Testis (tissue), 3 donors: ENCODE measurements around the gene R3HDM2. TPM values are rescaled to one million over a fixed set of nuclear protein-coding genes. Genes with fewer than 3 reads are reported as not detected.
"Not testable (repeated sequence)": the region's sequence is repeated elsewhere in the genome, so short reads cannot be mapped to it uniquely, and the experiment has no call there.

Source experiments
- DNase-seq: peaks from one replicate; pipeline ENCODE4 v3.0.0-alpha.2; 2019
- H3K27ac ChIP-seq, 2 donors: fragments of 200-600 bp; sonication (generic); one replicate each; pipeline ENCODE4 v1.5.1; 2019
- H3K27me3 ChIP-seq: fragments of 200-600 bp; sonication (generic); one replicate; pipeline ENCODE4 v1.5.1; 2019
- H3K36me3 ChIP-seq: fragments of 200-600 bp; sonication (generic); one replicate; pipeline ENCODE4 v1.5.1; 2017; ENCODE audit warnings: low read depth; ENCODE audit errors: missing control alignments
- H3K4me1 ChIP-seq: fragments of 200-600 bp; sonication (generic); one replicate; pipeline ENCODE4 v1.5.1; 2019
- H3K4me3 ChIP-seq, 2 donors: fragments of 200-600 bp; sonication (generic); one replicate each; pipeline ENCODE4 v1.5.1; 2017 to 2019
- H3K9me3 ChIP-seq: fragments of 200-600 bp; sonication (generic); one replicate; pipeline ENCODE4 v1.5.1; 2017
- CTCF ChIP-seq, 3 experiments: fragments of 450-650 bp in 2 of 3; fragments of 200-600 bp in 1 of 3; sonication (generic) in 1 of 3; IDR thresholded peaks; one replicate each; pipeline ENCODE4 v1.5.1; 2016 to 2019; ENCODE audit warnings: antibody characterized with exemption in 3 of 3, mild to moderate bottlenecking in 2 of 3, moderate library complexity in 1 of 3
- POLR2A ChIP-seq: fragments of 450-650 bp; IDR thresholded peaks from one replicate; pipeline ENCODE4 v1.6.1; 2017; ENCODE audit warnings: antibody characterized with exemption, mild to moderate bottlenecking, moderate library complexity
- WGBS, 2 donors: methylation state at CpG; one replicate each; pipeline ENCODE4 v1.1.5; 2018; 5-methylcytosine and 5-hydroxymethylcytosine counted together
- intact Hi-C: fragments of 100-400 bp; cut with DNase I; formaldehyde crosslinking; loops from one replicate; pipeline ENCODE4 v1.15.1; 2023; ENCODE audit warnings: low total_unique reads
- polyA plus RNA-seq: library from polyadenylated mRNA; stranded (reverse); fragments of 350-450 nt; fragmentation: Illumina TruSeq; extraction: RNeasy Lipid Tissue Mini Kit (QIAGEN cat#74804); gene quantifications from one replicate; pipeline ENCODE4 v1.2.3, GENCODE V29; 2014; ENCODE audit warnings: low read depth, low replicate concordance; ENCODE audit not compliant: insufficient read depth
- total RNA-seq, 2 donors: library from RNA; depleted of rRNA; stranded (reverse); fragments of >200 nt; gene quantifications; one replicate each; pipeline ENCODE4 v1.2.3, GENCODE V29; 2016

R3HDM2 gene
- total and polyA plus RNA-seq, 3 donors from 2014 or later: 54.6 to 93.9 (median 92.0) TPM

- no peak for DNase-seq
- intact Hi-C loops: no loop called here
- no peak for TF ChIP-seq POLR2A
- TF ChIP-seq CTCF (IDR thresholded peaks at IDR 0.05): no peak
- WGBS, 2 donors: 38 to 64% methylated on average over 1 of the region's 1 CpG
- no peaks in the 10 kb centered on the region for H3K9me3 ChIP-seq
- no peak overlapping the region for H3K4me3 ChIP-seq
- no peaks in the 10 kb centered on the region for H3K4me1 ChIP-seq
- H3K27me3 ChIP-seq: no peaks in the 10 kb centered on the region
- H3K27ac ChIP-seq: no peak overlapping the region
- no peaks in the 10 kb centered on the region for H3K36me3 ChIP-seq
Observed at GRCh38 chr12:57299514-57300016, 131.3 kb downstream of the R3HDM2 start.

- DNase-seq: no peak
- no peaks in the 10 kb centered on the region for H3K27me3 ChIP-seq
- H3K36me3 ChIP-seq: no peaks in the 10 kb centered on the region
- no peaks in the 10 kb centered on the region for H3K4me1 ChIP-seq
- 86 to 88% methylated on average over 4 of the region's 4 CpGs for WGBS, 2 donors
- H3K9me3 ChIP-seq: no peaks in the 10 kb centered on the region
- intact Hi-C loops: no loop called here
- no peak for TF ChIP-seq CTCF (IDR thresholded peaks at IDR 0.05)
- H3K4me3 ChIP-seq: no peak overlapping the region
- H3K27ac ChIP-seq: no peak overlapping the region
Observed at GRCh38 chr12:57296291-57296690, 134.6 kb downstream of the R3HDM2 start.

- H3K36me3 ChIP-seq, intact Hi-C loops: not testable (repeated sequence)
Observed at GRCh38 chr12:57282073-57282472, 148.8 kb downstream of the R3HDM2 start.

GRCh38 chr12:57280211-57281062 lies 150.4 kb downstream of the R3HDM2 start:
- Histone ChIP-seq H3K36me3 (no peaks in the 10 kb centered on the region), H3K27ac (no peak overlapping the region), H3K27me3 (no peaks in the 10 kb centered on the region), H3K9me3 (no peaks in the 10 kb centered on the region), H3K4me3 (no peak overlapping the region), H3K4me1 (no peaks in the 10 kb centered on the region)
- 86 to 88% methylated on average over 9 of the region's 9 CpGs for WGBS, 2 donors
- intact Hi-C loops: no loop called here
- TF ChIP-seq CTCF (IDR thresholded peaks at IDR 0.05): no peak
- no peak for TF ChIP-seq POLR2A
- no peak for DNase-seq

More at GRCh38 chr12:57282073-57282472, 148.8 kb downstream of the R3HDM2 start:
- not testable (repeated sequence) for H3K27ac ChIP-seq, H3K9me3 ChIP-seq, H3K4me1 ChIP-seq, H3K27me3 ChIP-seq, DNase-seq, H3K4me3 ChIP-seq
- WGBS, 2 donors: 91 to 94% methylated on average over 12 of the region's 12 CpGs

GRCh38 chr12:57278465-57279381 lies 152.1 kb downstream of the R3HDM2 start:
- no peaks in the 10 kb centered on the region for H3K4me1 ChIP-seq
- H3K27ac ChIP-seq: no peak overlapping the region
- H3K36me3 ChIP-seq: no peaks in the 10 kb centered on the region
- no peaks in the 10 kb centered on the region for H3K9me3 ChIP-seq
- intact Hi-C loops: no loop called here
- H3K27me3 ChIP-seq: no peaks in the 10 kb centered on the region
- WGBS, 2 donors: 89 to 92% methylated on average over 15 of the region's 15 CpGs
- TF ChIP-seq POLR2A (no peak), CTCF (IDR thresholded peaks at IDR 0.05) (no peak)
- DNase-seq: no peak
- H3K4me3 ChIP-seq: no peak overlapping the region
